GM12874 (cell line): ENCODE data around the gene ACTA2.

ENCODE experiments used
- CTCF ChIP-seq: IDR thresholded peaks from 2 replicates; pipeline ENCODE4 v1.5.1; 2011; ENCODE audit warnings: low read depth, mild to moderate bottlenecking, control low read depth, low read length, moderate library complexity; ENCODE audit not compliant: insufficient read depth

The ACTA2 gene

GRCh38 chr10:88961266-88961665 is 8.7 kb upstream of the ACTA2 start:
- TF ChIP-seq CTCF: no peak

DNA sequence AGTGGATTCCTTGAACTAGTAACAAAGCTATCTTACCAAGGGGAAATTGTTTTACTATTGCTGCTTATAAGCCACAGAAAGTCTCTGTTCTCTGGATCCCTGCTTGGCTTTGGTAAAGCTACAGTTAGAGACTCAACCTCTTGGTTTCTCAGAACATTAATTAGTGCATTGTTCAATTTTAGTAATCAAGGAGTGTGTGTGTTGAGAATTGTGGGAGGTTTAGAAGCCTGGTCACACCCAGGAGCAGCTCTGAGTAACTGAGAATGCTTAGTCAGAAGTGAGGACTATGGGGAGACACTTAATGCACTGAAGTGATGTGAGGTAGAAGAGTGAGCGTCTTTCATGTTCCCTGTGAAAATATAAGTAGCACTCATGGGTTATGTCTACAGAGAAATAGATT is 8.2 kb upstream of the ACTA2 start:
- TF ChIP-seq CTCF: no peak

DNA sequence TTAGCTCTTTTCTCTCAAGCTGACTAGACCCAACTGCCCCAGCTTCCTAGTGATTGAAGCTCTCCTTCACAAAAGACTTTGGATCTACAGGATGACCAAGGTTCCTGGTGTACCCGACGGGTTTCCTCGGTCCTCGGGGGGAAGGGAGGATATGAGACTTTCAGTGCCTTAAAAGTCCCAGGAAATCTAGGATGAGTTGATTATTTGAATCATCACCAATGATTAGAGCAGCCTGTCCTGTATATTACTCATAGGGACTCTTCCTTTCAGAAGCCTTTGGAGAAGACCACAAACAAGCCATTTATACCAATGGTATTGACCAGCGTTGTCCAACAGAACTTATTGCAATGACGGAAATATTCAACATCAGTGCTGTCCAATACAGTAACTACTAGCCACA is 6.1 kb upstream of the ACTA2 start:
- no peak for TF ChIP-seq CTCF

DNA sequence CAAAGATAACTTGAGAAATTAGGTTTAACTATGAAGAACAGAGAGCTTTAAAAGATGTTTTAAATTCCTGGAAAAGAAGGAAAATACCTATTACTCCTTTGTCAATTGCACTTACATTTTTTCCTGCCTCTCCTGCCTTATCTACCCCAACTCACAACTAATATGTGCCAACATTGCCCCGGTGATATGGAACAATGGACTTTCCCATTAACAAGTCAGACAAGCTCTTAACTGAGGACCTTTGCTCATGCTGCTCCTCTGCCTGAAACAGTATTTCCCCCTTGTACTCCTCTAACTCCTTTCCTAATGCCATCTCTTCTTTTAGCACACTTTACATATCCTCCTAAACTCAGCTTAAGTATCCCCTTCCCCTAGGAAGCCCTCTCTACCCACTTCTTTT is 4.8 kb upstream of the ACTA2 start:
- TF ChIP-seq CTCF: no peak

GRCh38 chr10:88954458-88955083 is 2.0 kb upstream of the ACTA2 start:
- no peak for TF ChIP-seq CTCF

DNA sequence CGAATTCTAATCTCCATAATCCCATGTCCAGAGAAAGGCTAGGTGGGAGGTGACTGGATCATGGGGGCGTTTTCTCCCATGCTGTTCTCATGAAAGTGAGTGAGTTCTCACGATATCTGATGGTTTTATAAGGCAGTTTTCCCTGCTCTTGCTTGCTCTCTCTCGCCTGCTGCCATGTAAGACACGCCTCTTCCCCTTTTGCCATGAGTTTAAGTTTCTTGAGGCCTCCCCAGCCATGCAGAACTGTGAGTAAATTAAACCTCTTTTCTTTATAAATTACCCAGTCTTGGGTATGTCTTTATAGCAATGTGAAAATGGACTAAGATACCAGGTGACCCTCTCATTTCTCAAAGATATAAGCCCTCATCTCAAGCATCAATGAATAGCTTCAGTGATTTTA is 1.1 kb upstream of the ACTA2 start:
- no peak for TF ChIP-seq CTCF

DNA sequence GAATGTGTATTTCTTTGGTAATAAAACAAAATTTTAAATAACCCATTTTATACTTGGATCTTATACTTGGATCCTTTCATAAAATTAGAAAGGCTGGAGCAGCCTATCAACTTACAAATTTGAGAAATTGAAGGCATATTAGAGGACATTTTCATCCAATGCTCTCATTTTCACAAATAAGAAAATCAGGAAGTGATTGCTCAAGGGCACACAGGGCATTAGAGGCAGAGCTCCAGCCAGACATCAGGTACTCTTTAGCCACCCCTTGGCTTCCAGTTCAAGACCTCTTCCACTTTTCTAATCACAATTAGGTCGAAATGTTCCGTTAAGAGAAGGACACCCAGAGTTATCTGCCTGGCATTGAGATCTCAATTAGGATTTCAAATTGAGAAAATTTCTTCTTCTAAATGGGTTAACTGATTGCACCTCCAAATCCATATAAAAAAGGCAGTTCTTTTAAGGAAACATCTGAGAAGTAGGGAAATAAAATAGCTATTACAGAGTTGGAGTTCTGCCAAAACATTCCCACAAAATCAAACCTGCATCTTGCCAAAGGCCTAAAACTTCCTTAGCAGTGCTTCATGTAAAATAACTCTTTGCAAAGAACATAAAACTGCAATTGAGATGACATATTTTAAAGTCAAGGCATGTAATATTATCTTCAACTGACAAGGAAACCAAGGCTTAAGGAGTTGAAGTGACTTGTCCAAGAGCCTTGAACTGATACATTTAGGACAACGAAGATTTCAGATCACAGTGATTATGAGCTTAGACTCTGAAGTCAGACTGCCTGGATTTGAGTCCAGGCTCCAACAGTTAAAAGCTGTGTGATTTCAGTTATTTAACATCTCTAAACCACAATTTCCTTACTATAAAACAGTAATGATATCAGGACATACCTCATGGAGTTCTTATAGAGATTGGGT is 2.4 kb downstream of the ACTA2 start:
- TF ChIP-seq CTCF: no peak
